CD14-positive monocyte (primary cell): ENCODE results near the gene VWF. TPM values are rescaled to one million over a fixed set of nuclear protein-coding genes. Genes with fewer than 3 reads are reported as not detected.
A peak's percentile ranks its signal among the peaks of the same experiment; 100 is the strongest.

Experiments
- DNase-seq, 3 donors: peaks; one replicate each; pipeline ENCODE4 v3.0.0-alpha.2; 2011 to 2022
- H2AFZ ChIP-seq: 2 replicates; pipeline ENCODE4 v1.6.0; 2012; ENCODE audit warnings: mild to moderate bottlenecking, low read depth, low read length, inconsistent platforms; ENCODE audit not compliant: insufficient read depth, poor library complexity, severe bottlenecking
- H3K27ac ChIP-seq, 2 donors: 1 replicate in 1 of 2; 2 replicates in 1 of 2; pipeline ENCODE4 v1.5.1; 2012 to 2013; ENCODE audit warnings: low read length in 2 of 2, control low read depth in 1 of 2, inconsistent platforms in 1 of 2, low read depth in 1 of 2, mild to moderate bottlenecking in 1 of 2
- H3K27me3 ChIP-seq, 2 donors: one replicate each; pipeline versions ENCODE4 v1.6.0 to v1.6.1; 2011 to 2013; ENCODE audit warnings: low read length in 2 of 2; ENCODE audit not compliant: control insufficient read depth in 2 of 2, insufficient read depth in 2 of 2
- H3K36me3 ChIP-seq, 2 donors: replicated peaks in 1 of 2; 1 replicate in 1 of 2; 2 replicates in 1 of 2; pipeline versions ENCODE4 v1.5.1 to v1.6.1; 2012 to 2013; ENCODE audit warnings: low read length in 2 of 2, control low read depth in 1 of 2, inconsistent platforms in 1 of 2, mild to moderate bottlenecking in 1 of 2; ENCODE audit not compliant: insufficient read depth in 2 of 2, control insufficient read depth in 1 of 2
- H3K4me1 ChIP-seq, 2 donors: 1 replicate in 1 of 2; 2 replicates in 1 of 2; pipeline versions ENCODE4 v1.5.1 to v1.6.1; 2012 to 2013; ENCODE audit warnings: low read length in 2 of 2, control low read depth in 1 of 2, inconsistent platforms in 1 of 2, mild to moderate bottlenecking in 1 of 2, moderate library complexity in 1 of 2; ENCODE audit not compliant: insufficient read depth in 2 of 2, control insufficient read depth in 1 of 2
- H3K4me2 ChIP-seq: replicated peaks from 2 replicates; pipeline ENCODE3; 2012; ENCODE audit warnings: low read length, moderate library complexity, mild to moderate bottlenecking; ENCODE audit not compliant: poor library complexity, severe bottlenecking; ENCODE audit errors: extremely low read depth
- H3K4me3 ChIP-seq, 3 experiments: fragments of 200-600 bp in 1 of 3; sonication (generic) in 1 of 3; replicated peaks in 1 of 3; 1 replicate in 2 of 3; 2 replicates in 1 of 3; pipeline ENCODE4 v1.5.1; 2011 to 2013; ENCODE audit warnings: low read length in 3 of 3, mild to moderate bottlenecking in 3 of 3, control low read depth in 2 of 3, low read depth in 2 of 3, inconsistent platforms in 1 of 3, moderate library complexity in 1 of 3
- H3K79me2 ChIP-seq: 2 replicates; pipeline ENCODE4 v1.6.0; 2012; ENCODE audit warnings: mild to moderate bottlenecking, control low read depth, inconsistent platforms, low read length, moderate library complexity; ENCODE audit not compliant: insufficient read depth
- H3K9ac ChIP-seq: 2 replicates; pipeline ENCODE4 v1.6.0; 2017; ENCODE audit warnings: low read length, mild to moderate bottlenecking; ENCODE audit not compliant: insufficient read depth, poor library complexity, severe bottlenecking
- H3K9me3 ChIP-seq, 2 donors: replicated peaks in 1 of 2; 1 replicate in 1 of 2; 2 replicates in 1 of 2; pipeline versions ENCODE4 v1.5.1 to v1.6.1; 2012 to 2013; ENCODE audit warnings: low read length in 2 of 2, control low read depth in 1 of 2; ENCODE audit not compliant: control insufficient read depth in 1 of 2, insufficient read depth in 1 of 2
- H4K20me1 ChIP-seq: 2 replicates; pipeline ENCODE4 v1.6.0; 2012; ENCODE audit warnings: mild to moderate bottlenecking, low read length, control low read depth, moderate library complexity; ENCODE audit not compliant: insufficient read depth
- H3K27ac Mint-ChIP-seq, 7 donors: one replicate each; pipeline ENCODE4 v1.8.0; 2020; ENCODE audit warnings: mild to moderate bottlenecking in 7 of 7, mixed read lengths in 7 of 7, moderate library complexity in 6 of 7, inconsistent platforms in 2 of 7
- H3K27me3 Mint-ChIP-seq, 3 donors: one replicate each; pipeline ENCODE4 v1.8.0; 2021 to 2022; ENCODE audit warnings: low read depth in 3 of 3, mild to moderate bottlenecking in 3 of 3, mixed read lengths in 3 of 3, moderate library complexity in 3 of 3, inconsistent platforms in 1 of 3
- H3K36me3 Mint-ChIP-seq, 2 donors: one replicate each; pipeline ENCODE4 v1.8.0; 2020; ENCODE audit warnings: mixed read lengths in 2 of 2, inconsistent platforms in 1 of 2, mild to moderate bottlenecking in 1 of 2
- H3K4me1 Mint-ChIP-seq: one replicate; pipeline ENCODE4 v1.8.0; 2020; ENCODE audit warnings: mild to moderate bottlenecking, mixed read lengths
- H3K4me3 Mint-ChIP-seq, 2 donors: one replicate each; pipeline ENCODE4 v1.8.0; 2020; ENCODE audit warnings: mild to moderate bottlenecking in 2 of 2, mixed read lengths in 2 of 2, moderate library complexity in 1 of 2
- H3K9me3 Mint-ChIP-seq, 7 donors: one replicate each; pipeline ENCODE4 v1.8.0; 2020 to 2022; ENCODE audit warnings: mixed read lengths in 7 of 7, mild to moderate bottlenecking in 6 of 7, moderate library complexity in 6 of 7, inconsistent platforms in 2 of 7
- CTCF ChIP-seq: fragments of 200-600 bp; IDR thresholded peaks from one replicate; pipeline ENCODE4 v1.8.0; 2022; ENCODE audit warnings: antibody characterized with exemption, mild to moderate bottlenecking
- WGBS: methylation state at CpG from one replicate; pipeline ENCODE4 v1.1.5; 2013; ENCODE audit warnings: missing lambda C conversion rate; ENCODE audit not compliant: insufficient coverage; 5-methylcytosine and 5-hydroxymethylcytosine counted together
- intact Hi-C, 2 donors: fragments of 100-400 bp; cut with micrococcal nuclease; formaldehyde crosslinking; loops; one replicate each; pipeline versions ENCODE4 v1.15.0 to v1.15.1; 2023
- polyA plus RNA-seq, 3 donors: library from polyadenylated mRNA; depleted of rRNA in 1 of 3; unstranded in 2 of 3; stranded (reverse) in 1 of 3; fragments of 300-500 nt in 2 of 3; fragments of >200 nt in 1 of 3; fragmentation: Illumina TruSeq in 2 of 3; gene quantifications; 1 replicate in 2 of 3; 2 replicates in 1 of 3; pipeline ENCODE4 v1.2.3, GENCODE V29; 2012 to 2021

The VWF gene
- polyA plus RNA-seq, 3 donors, result 0.17 to 0.49 (median 0.48) TPM

GRCh38 chr12:5965950-5966383, 158.5 kb downstream of the VWF start:
- Mint-ChIP-seq H3K4me1 (peaks cover 1% of the 10 kb centered on the region), H3K36me3 (no peaks in the 10 kb centered on the region), H3K9me3 (peaks cover 0 to 2% (median 0%) of the 10 kb centered on the region in 7 donors), H3K27ac (peak overlapping the region in 1 of 7 donors; percentile 55), H3K27me3 (peaks cover 2 to 18% (median 4%) of the 10 kb centered on the region in 3 donors), H3K4me3 (no peak overlapping the region)
- Histone ChIP-seq H3K9ac (no peak overlapping the region), H3K4me2 (no peak overlapping the region), H3K27me3 (no peaks in the 10 kb centered on the region), H3K4me1 (no peaks in the 10 kb centered on the region), H3K27ac (no peak overlapping the region), H3K9me3 (no peaks in the 10 kb centered on the region), H3K36me3 (no peaks in the 10 kb centered on the region), H2AFZ (no peak overlapping the region), H3K79me2 (no peaks in the 10 kb centered on the region), H4K20me1 (no peaks in the 10 kb centered on the region), H3K4me3 (no peak overlapping the region)
- 37% methylated on average over 7 of the region's 9 CpGs for WGBS
- intact Hi-C loops, result no loop called here
- DNase-seq, result peak; percentile 6 to 34 (median 21)
- TF ChIP-seq CTCF, result peak; percentile 84

GRCh38 chr12:5964913-5965900, 159.3 kb downstream of the VWF start:
- WGBS, result 82% methylated on average over 23 of the region's 24 CpGs
- Mint-ChIP-seq H3K9me3 (peaks cover 0 to 2% (median 0%) of the 10 kb centered on the region in 7 donors), H3K27me3 (peaks cover 3 to 22% (median 4%) of the 10 kb centered on the region in 3 donors), H3K4me3 (no peak overlapping the region), H3K36me3 (no peaks in the 10 kb centered on the region), H3K27ac (peak overlapping the region in 1 of 7 donors; percentile 38), H3K4me1 (peaks cover 1% of the 10 kb centered on the region)
- TF ChIP-seq CTCF, result no peak
- Histone ChIP-seq H3K9me3 (no peaks in the 10 kb centered on the region), H3K27ac (no peak overlapping the region), H4K20me1 (no peaks in the 10 kb centered on the region), H3K4me3 (no peak overlapping the region), H3K27me3 (no peaks in the 10 kb centered on the region), H2AFZ (no peak overlapping the region), H3K79me2 (no peaks in the 10 kb centered on the region), H3K36me3 (no peaks in the 10 kb centered on the region), H3K4me2 (no peak overlapping the region), H3K4me1 (no peaks in the 10 kb centered on the region), H3K9ac (no peak overlapping the region)
- intact Hi-C loops, result no loop called here
- no peak for DNase-seq
